GM12801 (cell line): Measurements from ENCODE around the gene JPH2.

Source experiments
- CTCF ChIP-seq: IDR thresholded peaks from one replicate; pipeline ENCODE4 v1.5.1; 2011; ENCODE audit warnings: control low read depth; ENCODE audit not compliant: insufficient read length; ENCODE audit errors: extremely low read depth

The JPH2 gene

DNA sequence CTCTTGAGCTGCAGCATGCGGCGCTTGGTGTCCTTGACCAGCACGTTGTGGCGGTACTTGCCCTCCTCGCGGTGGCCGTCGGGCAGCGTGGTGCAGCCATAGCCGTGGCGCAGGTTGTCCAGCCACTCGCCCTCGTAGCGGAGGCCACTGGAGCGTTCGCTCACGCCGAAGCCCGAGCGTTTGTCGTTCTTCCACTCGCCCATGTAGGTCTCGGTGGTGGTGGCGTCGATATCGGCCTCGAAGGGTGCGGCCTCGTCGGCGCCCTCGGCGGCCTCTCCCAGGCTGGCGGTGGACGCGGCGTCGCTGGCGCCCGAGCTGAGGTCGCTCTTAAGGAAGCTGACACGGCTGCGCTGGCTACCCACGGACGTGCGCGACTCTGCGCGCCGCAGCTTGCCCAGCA is 27.3 kb downstream of the JPH2 start:
- no peak for TF ChIP-seq CTCF

GRCh38 chr20:44159125-44159524 is 27.9 kb downstream of the JPH2 start:
- TF ChIP-seq CTCF: no peak

DNA sequence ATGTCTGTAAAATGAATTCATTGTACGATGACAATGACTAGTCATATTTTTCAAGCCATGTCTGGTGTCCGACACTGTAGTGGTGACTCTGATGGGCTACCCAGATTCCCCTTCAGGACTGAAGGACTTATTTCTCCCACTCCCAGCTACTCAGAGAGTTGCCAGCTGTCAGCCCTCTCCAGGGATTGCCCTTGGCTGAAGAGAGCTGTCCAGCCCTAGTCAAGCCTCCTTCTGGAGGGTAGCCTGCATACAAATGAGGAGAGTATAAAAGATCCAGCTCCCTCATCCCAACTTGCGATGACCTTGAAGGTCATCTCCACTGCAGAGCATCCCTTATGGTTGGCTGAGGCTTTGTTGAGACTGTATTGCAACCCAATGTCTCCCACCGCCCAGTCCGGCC is 29.9 kb downstream of the JPH2 start:
- TF ChIP-seq CTCF: no peak

DNA sequence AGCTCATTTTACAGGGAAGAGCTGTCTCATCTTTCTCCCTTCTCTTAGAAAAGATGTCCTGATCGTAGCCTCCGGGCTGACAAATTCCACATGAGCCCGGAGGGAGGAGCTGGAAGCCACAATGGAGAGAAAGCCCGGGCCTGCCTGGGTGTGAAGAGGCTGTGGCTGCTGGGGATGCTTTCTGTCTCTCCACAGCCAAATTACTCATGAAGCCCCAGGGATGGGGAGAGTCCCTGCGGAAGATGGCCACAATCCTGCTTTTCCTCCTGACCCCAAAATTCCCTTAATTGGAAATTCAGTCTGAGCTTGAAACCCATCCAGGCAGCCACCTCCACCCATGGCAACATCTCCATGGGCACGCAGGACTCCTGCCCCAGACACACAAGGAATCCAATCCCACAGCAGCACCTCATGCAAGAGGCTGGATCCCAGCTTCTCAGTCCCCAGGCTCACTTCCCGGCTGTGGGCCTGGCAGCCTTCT is 32.4 kb downstream of the JPH2 start:
- TF ChIP-seq CTCF: no peak

GRCh38 chr20:44153636-44154043 is 33.3 kb downstream of the JPH2 start:
- no peak for TF ChIP-seq CTCF

DNA sequence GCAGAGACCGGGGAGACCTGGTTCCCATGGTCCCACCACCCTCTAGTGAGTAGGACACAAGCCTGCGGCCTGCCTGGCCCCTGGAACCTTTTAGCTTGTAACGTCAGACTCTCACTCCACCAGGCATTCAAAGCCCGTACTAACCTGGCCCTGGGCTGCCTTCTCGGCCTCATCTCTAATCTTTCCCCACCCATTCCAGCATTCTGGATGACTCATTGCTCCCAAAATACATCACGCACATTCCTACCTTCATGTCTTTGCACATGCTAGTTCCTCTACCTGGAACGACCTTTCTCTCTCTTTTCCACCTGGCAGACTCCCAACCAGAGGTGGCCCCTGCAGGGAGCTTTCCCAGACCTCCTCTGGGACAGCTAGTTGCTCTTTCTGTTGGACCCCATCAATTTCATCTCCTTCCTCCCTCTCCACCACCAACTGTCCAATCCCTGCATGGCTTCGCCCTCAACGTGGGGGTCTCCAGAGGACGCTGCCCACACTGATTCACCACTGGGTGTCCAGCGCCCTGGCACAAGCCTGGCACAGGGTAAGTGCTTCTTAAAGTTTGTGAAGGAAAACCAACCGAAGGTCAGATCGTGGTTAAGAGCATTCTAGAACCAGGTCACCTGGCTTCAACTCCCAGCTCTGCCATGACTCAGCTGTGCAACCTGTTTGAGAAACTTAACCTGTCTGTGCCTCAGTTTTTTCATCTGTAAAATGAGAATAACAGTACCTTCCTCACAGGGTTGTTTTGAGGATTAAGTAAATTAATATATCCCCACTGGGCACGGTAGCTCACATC is 35.2 kb downstream of the JPH2 start:
- no peak for TF ChIP-seq CTCF

DNA sequence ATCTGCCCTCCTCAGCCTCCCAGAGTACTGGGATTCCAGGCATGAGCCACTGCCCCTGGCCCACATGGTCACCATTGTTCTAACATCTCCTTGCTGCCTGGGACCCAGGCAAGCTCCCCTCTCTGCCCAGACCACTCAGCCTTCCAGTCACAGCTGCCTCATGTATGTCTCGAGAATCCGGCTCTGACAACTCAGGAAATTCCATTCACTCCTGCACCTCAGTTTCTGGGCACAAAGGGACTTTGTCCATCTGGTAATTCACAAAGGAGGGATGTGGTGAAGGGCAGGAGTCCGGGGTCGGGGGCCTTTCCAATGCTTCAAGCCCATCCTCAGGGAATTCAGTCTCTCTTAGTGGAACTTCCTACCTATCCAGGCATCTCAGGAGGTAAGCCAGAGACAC is 40.7 kb downstream of the JPH2 start:
- TF ChIP-seq CTCF: no peak
